Neuronal stem cell (in vitro differentiated cells): ENCODE results near the gene ADAP1.

Experiments
- DNase-seq: peaks from one replicate; pipeline ENCODE4 v3.0.0-alpha.2; 2013; ENCODE audit warnings: low spot score
- H2AFZ ChIP-seq: one replicate; pipeline ENCODE4 v1.6.1; 2013; ENCODE audit warnings: mild to moderate bottlenecking, low read length, inconsistent platforms
- H2AK5ac ChIP-seq: 2 replicates; pipeline ENCODE4 v1.6.1; 2013; ENCODE audit warnings: low read depth, mild to moderate bottlenecking, inconsistent platforms, low read length, moderate library complexity, mixed read lengths
- H2BK120ac ChIP-seq: 2 replicates; pipeline ENCODE4 v1.6.1; 2013; ENCODE audit warnings: low read depth, mild to moderate bottlenecking, inconsistent platforms, low read length, moderate library complexity, mixed read lengths
- H2BK12ac ChIP-seq: one replicate; pipeline ENCODE4 v1.6.1; 2013; ENCODE audit warnings: low read length, inconsistent platforms
- H2BK15ac ChIP-seq: 2 replicates; pipeline ENCODE4 v1.6.1; 2013; ENCODE audit warnings: mild to moderate bottlenecking, low read length, inconsistent platforms, mixed read lengths
- H2BK5ac ChIP-seq: one replicate; pipeline ENCODE4 v1.6.1; 2013; ENCODE audit warnings: inconsistent platforms, mild to moderate bottlenecking, low read length, moderate library complexity
- H3K14ac ChIP-seq: one replicate; pipeline ENCODE4 v1.6.1; 2013; ENCODE audit warnings: low read length, inconsistent platforms
- H3K18ac ChIP-seq: 2 replicates; pipeline ENCODE4 v1.6.1; 2013; ENCODE audit warnings: low read length, inconsistent platforms
- H3K23ac ChIP-seq: 2 replicates; pipeline ENCODE4 v1.6.1; 2013; ENCODE audit warnings: low read depth, mild to moderate bottlenecking, mixed read lengths, low read length, inconsistent platforms; ENCODE audit not compliant: poor library complexity
- H3K27ac ChIP-seq: replicated peaks from 3 replicates; pipeline ENCODE4 v1.5.1; 2013; ENCODE audit warnings: low read length, inconsistent platforms
- H3K27me3 ChIP-seq, 3 experiments: 2 replicates each; pipeline ENCODE4 v1.6.1; 2013; ENCODE audit warnings: low read length in 3 of 3, mild to moderate bottlenecking in 2 of 3, inconsistent platforms in 1 of 3, low read depth in 1 of 3, mixed read lengths in 1 of 3, moderate library complexity in 1 of 3; ENCODE audit not compliant: control insufficient read depth in 3 of 3, insufficient read depth in 3 of 3
- H3K36me3 ChIP-seq, 2 donors: replicated peaks in 1 of 2; 2 replicates each; pipeline ENCODE4 v1.6.1; 2013; ENCODE audit warnings: low read length in 2 of 2; ENCODE audit not compliant: control insufficient read depth in 2 of 2, insufficient read depth in 2 of 2
- H3K4ac ChIP-seq: 2 replicates; pipeline ENCODE4 v1.6.1; 2013; ENCODE audit warnings: inconsistent platforms, mild to moderate bottlenecking, low read length, moderate library complexity
- H3K4me1 ChIP-seq, 2 donors: 1 replicate in 1 of 2; 2 replicates in 1 of 2; pipeline ENCODE4 v1.6.1; 2013; ENCODE audit warnings: low read length in 2 of 2, low read depth in 1 of 2; ENCODE audit not compliant: control insufficient read depth in 2 of 2, insufficient read depth in 1 of 2
- H3K4me2 ChIP-seq: one replicate; pipeline ENCODE4 v1.6.1; 2013; ENCODE audit warnings: mild to moderate bottlenecking, low read length, inconsistent platforms; ENCODE audit not compliant: insufficient read depth, poor library complexity, severe bottlenecking
- H3K4me3 ChIP-seq, 2 donors: 2 replicates each; pipeline ENCODE4 v1.5.1; 2013; ENCODE audit warnings: low read length in 2 of 2, mild to moderate bottlenecking in 2 of 2, inconsistent platforms in 1 of 2, moderate library complexity in 1 of 2
- H3K79me1 ChIP-seq: one replicate; pipeline ENCODE4 v1.6.1; 2013; ENCODE audit warnings: low read depth, mild to moderate bottlenecking, inconsistent platforms, low read length, moderate library complexity
- H3K9ac ChIP-seq: one replicate; pipeline ENCODE4 v1.6.1; 2013; ENCODE audit warnings: mild to moderate bottlenecking, low read depth, low read length, inconsistent platforms; ENCODE audit not compliant: poor library complexity
- H3K9me3 ChIP-seq, 2 donors: replicated peaks in 1 of 2; 2 replicates each; pipeline versions ENCODE3 to v1.6.1; 2013; ENCODE audit warnings: low read length in 2 of 2, mild to moderate bottlenecking in 2 of 2, inconsistent platforms in 1 of 2, low read depth in 1 of 2, mixed read lengths in 1 of 2, moderate library complexity in 1 of 2; ENCODE audit not compliant: control insufficient read depth in 2 of 2, insufficient read depth in 1 of 2
- H4K8ac ChIP-seq: one replicate; pipeline ENCODE4 v1.6.1; 2013; ENCODE audit warnings: low read depth, mild to moderate bottlenecking, inconsistent platforms, low read length, moderate library complexity
- H4K91ac ChIP-seq: one replicate; pipeline ENCODE4 v1.6.1; 2013; ENCODE audit warnings: low read length, low read depth, mild to moderate bottlenecking, inconsistent platforms; ENCODE audit not compliant: poor library complexity
- WGBS, 2 donors: extraction: QIAGEN DNeasy Blood & Tissue Kit; methylation state at CpG; one replicate each; pipeline ENCODE4 v1.1.7; 2013; ENCODE audit warnings: missing lambda C conversion rate in 2 of 2, mixed read lengths in 1 of 2; ENCODE audit not compliant: insufficient read length in 2 of 2, insufficient replicate concordance in 1 of 2; ENCODE audit errors: extremely low coverage in 2 of 2; 5-methylcytosine and 5-hydroxymethylcytosine counted together

ADAP1 gene

DNA sequence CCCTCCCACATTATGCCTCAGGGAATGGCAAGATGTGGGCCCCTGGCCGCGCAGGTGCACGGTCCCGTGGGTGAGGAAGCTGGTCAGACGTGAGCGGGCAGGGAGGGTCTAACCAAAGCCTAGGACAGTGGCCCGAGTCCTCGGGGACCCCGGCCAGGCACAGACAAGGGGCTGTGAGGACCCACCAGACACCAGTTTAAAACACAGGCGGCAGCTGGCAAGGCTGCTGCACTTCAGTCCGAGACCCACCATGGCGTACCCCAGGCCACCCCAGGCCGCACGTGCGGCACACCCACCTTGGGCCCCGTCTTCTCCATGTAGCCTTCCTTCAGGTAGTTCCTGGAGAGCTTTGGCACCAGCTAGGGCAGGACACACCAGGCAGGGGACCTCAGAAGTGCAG, 54.7 kb downstream of the ADAP1 start:
- WGBS, 2 donors = no CpG with 5 or more reads among the region's 16 CpGs
- H2AK5ac ChIP-seq = peak overlapping the region; percentile 75
- peaks cover 18 to 30% of the 10 kb centered on the region in 2 donors for H3K36me3 ChIP-seq
- peaks cover 3% of the 10 kb centered on the region for H3K79me1 ChIP-seq
- H3K4me3 ChIP-seq = peak overlapping the region in 1 of 2 donors; percentile 17
- H3K23ac ChIP-seq = peak overlapping the region; percentile 80
- H3K27me3 ChIP-seq = peaks cover 0 to 10% (median 0%) of the 10 kb centered on the region in 3 experiments
- H4K91ac ChIP-seq = peak overlapping the region; percentile 30
- H3K4me1 ChIP-seq = peaks cover 2 to 4% of the 10 kb centered on the region in 2 donors
- H3K9ac ChIP-seq = no peak overlapping the region
- H2BK5ac ChIP-seq = peak overlapping the region; percentile 82
- peak overlapping the region; percentile 30 for H2BK12ac ChIP-seq
- H3K4me2 ChIP-seq = no peak overlapping the region
- peak overlapping the region; percentile 49 for H2BK15ac ChIP-seq
- peak overlapping the region; percentile 66 for H3K4ac ChIP-seq
- no peak overlapping the region for H3K27ac ChIP-seq
- H4K8ac ChIP-seq = peak overlapping the region; percentile 17
- H3K18ac ChIP-seq = peak overlapping the region; percentile 44
- no peaks in the 10 kb centered on the region for H3K9me3 ChIP-seq
- DNase-seq = no peak
- H3K14ac ChIP-seq = no peak overlapping the region
- H2BK120ac ChIP-seq = no peak overlapping the region
- no peak overlapping the region for H2AFZ ChIP-seq

DNA sequence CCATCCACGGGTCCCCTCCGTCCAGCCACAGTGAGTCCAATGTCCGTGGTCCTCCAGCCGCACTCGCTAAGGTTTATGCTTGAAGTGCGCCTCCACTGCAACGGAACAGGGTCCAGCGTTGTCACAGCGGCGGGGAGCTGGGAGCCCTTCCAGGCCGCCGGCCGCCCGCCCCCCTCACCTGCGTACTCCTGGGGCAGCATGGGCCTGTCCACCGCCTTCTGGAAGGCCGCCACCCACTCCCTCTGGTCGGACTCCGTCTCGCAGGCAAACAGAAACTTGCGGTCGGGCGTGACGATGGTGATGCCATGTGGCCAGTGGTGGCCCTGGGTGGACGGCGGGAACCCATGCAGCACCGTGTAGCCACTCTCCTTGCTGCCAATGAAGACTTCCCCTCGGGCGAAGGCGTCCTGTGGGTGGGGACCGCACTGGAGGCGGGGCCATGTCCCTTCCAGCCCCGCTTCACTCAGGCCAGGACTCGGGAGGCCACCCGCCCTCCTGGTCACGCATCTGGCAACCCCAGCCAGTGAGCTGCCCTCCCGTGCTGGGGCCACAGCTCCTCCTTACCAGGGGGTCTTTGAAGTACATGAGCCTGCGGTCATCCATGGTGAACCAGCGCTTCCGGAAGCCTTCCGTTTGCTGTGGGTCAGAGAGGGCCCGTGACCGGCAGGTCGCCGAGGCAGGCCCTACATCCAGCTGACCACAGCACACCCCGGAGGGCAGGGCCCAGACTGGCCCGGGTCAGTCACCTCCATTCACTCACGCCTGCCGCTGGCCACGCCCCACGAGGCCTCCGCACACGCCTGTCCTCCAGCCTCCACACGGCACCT, 55.4 kb downstream of the ADAP1 start:
- Histone ChIP-seq H4K8ac (no peak overlapping the region), H2BK15ac (no peak overlapping the region), H3K9ac (peak overlapping the region; percentile 60), H3K79me1 (peaks cover 3% of the 10 kb centered on the region), H2AFZ (no peak overlapping the region), H3K4ac (no peak overlapping the region), H3K23ac (peak overlapping the region; percentile 80), H2BK5ac (peak overlapping the region; percentile 82), H2BK12ac (no peak overlapping the region), H3K36me3 (peaks cover 23 to 38% of the 10 kb centered on the region in 2 donors), H3K9me3 (no peaks in the 10 kb centered on the region), H3K4me3 (no peak overlapping the region), H3K4me2 (no peak overlapping the region), H4K91ac (no peak overlapping the region), H3K27me3 (peaks cover 0 to 2% (median 0%) of the 10 kb centered on the region in 3 experiments), H2BK120ac (no peak overlapping the region), H3K27ac (no peak overlapping the region), H3K4me1 (peaks cover 2 to 4% of the 10 kb centered on the region in 2 donors), H3K14ac (peak overlapping the region; percentile 71), H3K18ac (peak overlapping the region; percentile 38), H2AK5ac (peak overlapping the region; percentile 81)
- DNase-seq = no peak
- WGBS, 2 donors = no CpG with 5 or more reads among the region's 54 CpGs

DNA sequence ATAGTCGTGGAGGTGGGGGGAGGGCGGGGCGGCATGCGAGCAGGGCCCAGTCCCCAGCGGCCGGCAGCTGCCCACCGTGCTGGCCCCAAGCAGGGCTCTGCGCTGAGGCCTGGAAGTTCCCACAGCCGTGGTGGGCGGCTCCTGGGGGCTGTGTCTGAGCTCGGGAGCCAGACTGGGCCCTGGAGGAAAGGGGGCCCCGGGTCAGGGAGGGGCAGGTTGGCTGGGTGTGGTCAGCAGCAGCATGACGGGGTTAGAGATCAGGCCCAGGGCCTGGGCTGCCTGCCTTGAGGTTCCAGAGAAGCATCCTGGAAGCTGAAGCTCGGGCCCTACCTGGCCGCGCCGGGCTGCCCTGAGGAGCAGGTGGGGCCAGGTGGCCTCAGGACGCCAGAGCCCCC, 56.0 kb downstream of the ADAP1 start:
- no peaks in the 10 kb centered on the region for H3K9me3 ChIP-seq
- H3K9ac ChIP-seq = peak overlapping the region; percentile 60
- no peak overlapping the region for H2AFZ ChIP-seq
- peak overlapping the region; percentile 65 for H3K23ac ChIP-seq
- peaks cover 3% of the 10 kb centered on the region for H3K79me1 ChIP-seq
- no peak overlapping the region for H3K4me3 ChIP-seq
- H2BK15ac ChIP-seq = no peak overlapping the region
- no peak overlapping the region for H3K18ac ChIP-seq
- H2BK12ac ChIP-seq = no peak overlapping the region
- peaks cover 2 to 4% of the 10 kb centered on the region in 2 donors for H3K4me1 ChIP-seq
- H2AK5ac ChIP-seq = peak overlapping the region; percentile 81
- no CpG with 5 or more reads among the region's 18 CpGs for WGBS, 2 donors
- H3K14ac ChIP-seq = no peak overlapping the region
- no peaks in the 10 kb centered on the region for H3K27me3 ChIP-seq
- no peak overlapping the region for H3K4me2 ChIP-seq
- H4K8ac ChIP-seq = no peak overlapping the region
- H2BK120ac ChIP-seq = no peak overlapping the region
- H3K4ac ChIP-seq = no peak overlapping the region
- H3K27ac ChIP-seq = no peak overlapping the region
- H3K36me3 ChIP-seq = peaks cover 28 to 44% of the 10 kb centered on the region in 2 donors
- DNase-seq = no peak
- H4K91ac ChIP-seq = no peak overlapping the region
- no peak overlapping the region for H2BK5ac ChIP-seq

DNA sequence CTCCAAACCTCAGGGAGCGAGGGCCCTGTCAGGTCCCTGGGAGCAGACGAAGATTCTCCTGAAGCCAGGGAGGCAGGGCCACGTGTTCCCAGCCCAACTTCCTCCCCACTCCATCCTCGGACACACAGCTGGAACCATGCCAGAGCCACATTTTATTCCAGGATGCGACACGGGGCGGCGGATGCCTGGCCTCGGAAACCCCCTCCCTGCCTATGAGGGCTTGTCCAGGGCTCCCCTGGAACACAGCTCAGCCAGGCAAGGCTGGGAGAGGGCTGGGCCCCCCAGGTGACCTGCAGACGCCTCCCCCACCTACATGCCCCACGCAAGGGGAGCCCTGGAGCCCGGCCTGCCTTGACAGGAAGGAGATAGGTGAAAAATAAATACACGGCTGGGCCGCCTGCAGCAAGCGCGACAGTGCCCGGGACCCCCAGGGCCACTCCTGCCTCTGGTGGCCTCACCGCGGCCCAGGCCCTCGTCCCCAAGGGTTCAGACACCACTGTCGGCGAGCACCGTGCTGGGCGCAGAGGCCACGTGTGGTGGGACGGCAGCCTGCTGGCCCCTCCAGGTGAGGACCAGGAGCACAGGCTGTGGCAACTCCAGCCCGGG, 56.6 kb downstream of the ADAP1 start:
- Histone ChIP-seq H3K9ac (no peak overlapping the region), H2BK15ac (no peak overlapping the region), H2AFZ (no peak overlapping the region), H3K27ac (no peak overlapping the region), H3K4me1 (peaks cover 2 to 4% of the 10 kb centered on the region in 2 donors), H2BK120ac (no peak overlapping the region), H2AK5ac (no peak overlapping the region), H3K9me3 (no peaks in the 10 kb centered on the region), H3K27me3 (no peaks in the 10 kb centered on the region), H3K14ac (no peak overlapping the region), H3K18ac (no peak overlapping the region), H3K36me3 (peaks cover 32 to 49% of the 10 kb centered on the region in 2 donors), H2BK5ac (no peak overlapping the region), H4K91ac (no peak overlapping the region), H4K8ac (no peak overlapping the region), H3K79me1 (peaks cover 6% of the 10 kb centered on the region), H3K4me2 (no peak overlapping the region), H2BK12ac (no peak overlapping the region), H3K4ac (no peak overlapping the region), H3K4me3 (no peak overlapping the region), H3K23ac (no peak overlapping the region)
- no CpG with 5 or more reads among the region's 27 CpGs for whole genome bisulfite sequencing, 2 donors
- no peak for DNase-seq
